Osteocyte (in vitro differentiated cells): ENCODE data around the gene SPON1. TPM values are rescaled to one million over a fixed set of nuclear protein-coding genes. Genes with fewer than 3 reads are reported as not detected.

Source experiments
- DNase-seq: peaks from one replicate; pipeline ENCODE4 v3.0.0; 2021; ENCODE audit warnings: mixed read lengths; ENCODE audit not compliant: unreplicated experiment; ENCODE audit errors: extremely low spot score
- H3K27ac Mint-ChIP-seq: one replicate; pipeline ENCODE4 v1.8.0; 2021; ENCODE audit warnings: mild to moderate bottlenecking, mixed read lengths; ENCODE audit not compliant: unreplicated experiment
- H3K27me3 Mint-ChIP-seq: one replicate; pipeline ENCODE4 v1.8.0; 2021; ENCODE audit warnings: mixed read lengths; ENCODE audit not compliant: unreplicated experiment
- H3K36me3 Mint-ChIP-seq: one replicate; pipeline ENCODE4 v1.8.0; 2021; ENCODE audit warnings: mixed read lengths; ENCODE audit not compliant: unreplicated experiment
- H3K4me1 Mint-ChIP-seq: one replicate; pipeline ENCODE4 v1.8.0; 2021; ENCODE audit warnings: mixed read lengths; ENCODE audit not compliant: unreplicated experiment
- H3K4me3 Mint-ChIP-seq: one replicate; pipeline ENCODE4 v1.8.0; 2021; ENCODE audit warnings: mild to moderate bottlenecking, moderate library complexity, mixed read lengths; ENCODE audit not compliant: unreplicated experiment
- H3K9me3 Mint-ChIP-seq: one replicate; pipeline ENCODE4 v1.8.0; 2021; ENCODE audit warnings: mixed read lengths; ENCODE audit not compliant: unreplicated experiment
- CTCF ChIP-seq: fragments of 200-600 bp; sonication (generic); IDR thresholded peaks from 2 replicates; pipeline ENCODE4 v1.5.0; 2021; ENCODE audit warnings: antibody characterized with exemption, mild to moderate bottlenecking, moderate library complexity
- total RNA-seq: library from RNA; stranded (reverse); gene quantifications from 2 replicates; pipeline ENCODE4 v1.2.1, GENCODE V29; 2021

Gene SPON1
- total RNA-seq, 1 donor from 2014 or later, result 0.05 TPM

DNA sequence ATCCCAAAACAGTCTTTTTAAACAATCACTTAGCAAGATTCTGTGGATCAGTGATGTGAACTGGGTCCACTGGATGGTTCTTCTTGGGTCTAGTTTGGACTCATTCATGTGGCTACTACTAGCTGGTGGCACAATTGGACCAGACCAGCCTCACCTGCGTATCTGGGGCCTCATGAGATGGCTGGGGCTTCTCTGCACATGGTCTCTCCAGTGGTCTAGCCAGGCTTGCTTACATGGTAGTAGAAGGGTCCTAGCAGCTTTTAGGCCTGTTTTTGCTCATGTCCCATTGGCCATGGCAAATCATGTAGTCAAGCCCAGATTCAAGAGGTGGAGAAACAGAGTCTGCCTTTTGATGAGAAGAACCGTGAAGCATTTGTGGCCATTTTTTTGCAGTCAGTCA is 302.4 kb downstream of the SPON1 start:
- peaks cover 4% of the 10 kb centered on the region for H3K9me3 Mint-ChIP-seq
- no peak overlapping the region for H3K27ac Mint-ChIP-seq
- H3K27me3 Mint-ChIP-seq, result no peaks in the 10 kb centered on the region
- DNase-seq, result no peak
- TF ChIP-seq CTCF, result no peak
- no peak overlapping the region for H3K4me3 Mint-ChIP-seq
- peaks cover 11% of the 10 kb centered on the region for H3K4me1 Mint-ChIP-seq
- peaks cover 25% of the 10 kb centered on the region for H3K36me3 Mint-ChIP-seq

- Mint-ChIP-seq H3K27ac (no peak overlapping the region), H3K36me3 (peaks cover 27% of the 10 kb centered on the region)
Observed at GRCh38 chr11:14266622-14267021, 304.1 kb downstream of the SPON1 start.

DNA sequence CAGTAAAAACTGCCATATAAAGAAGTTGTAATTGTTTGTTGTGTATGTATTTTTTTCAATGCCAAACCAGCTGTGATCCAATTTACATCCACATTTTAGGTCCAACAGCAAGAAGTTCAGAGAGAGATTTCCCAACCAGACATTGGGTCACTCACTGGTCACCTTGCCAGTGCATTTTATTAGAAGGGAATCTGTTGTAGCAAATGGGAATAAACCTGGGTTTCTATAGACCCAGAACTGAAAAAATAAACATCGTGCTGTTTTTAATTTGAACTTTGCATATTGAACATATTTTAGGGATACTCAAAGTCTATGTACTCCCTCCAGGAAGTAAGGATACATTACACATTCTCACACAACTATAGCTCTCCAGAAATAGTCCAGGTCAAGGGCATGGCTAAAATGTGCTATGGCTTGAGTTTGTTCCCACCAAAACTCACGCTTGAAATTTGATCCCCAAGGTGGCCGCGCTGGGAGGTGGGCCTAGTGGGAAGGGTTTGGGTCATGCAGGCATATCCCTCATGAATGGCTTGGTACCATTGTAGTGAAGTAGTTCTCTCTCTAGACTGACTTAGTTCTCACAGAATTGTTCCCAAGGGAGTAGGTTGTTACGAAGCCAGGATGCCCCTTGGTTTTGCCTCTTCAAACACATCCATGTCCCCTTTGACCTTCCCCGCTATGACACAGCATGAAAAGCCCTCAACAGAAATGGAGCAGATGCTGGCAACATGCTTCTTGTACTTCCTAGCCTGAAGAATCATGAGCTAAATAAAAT is 305.5 kb downstream of the SPON1 start:
- no peaks in the 10 kb centered on the region for H3K27me3 Mint-ChIP-seq
- peak overlapping the region; percentile 72 for H3K27ac Mint-ChIP-seq
- peaks cover 4% of the 10 kb centered on the region for H3K9me3 Mint-ChIP-seq
- TF ChIP-seq CTCF, result no peak
- peaks cover 29% of the 10 kb centered on the region for H3K36me3 Mint-ChIP-seq
- DNase-seq, result no peak
- no peak overlapping the region for H3K4me3 Mint-ChIP-seq
- peaks cover 9% of the 10 kb centered on the region for H3K4me1 Mint-ChIP-seq

More at GRCh38 chr11:14266622-14267021, 304.1 kb downstream of the SPON1 start:
- peaks cover 11% of the 10 kb centered on the region for H3K4me1 Mint-ChIP-seq
- H3K9me3 Mint-ChIP-seq, result peaks cover 4% of the 10 kb centered on the region
- H3K27me3 Mint-ChIP-seq, result no peaks in the 10 kb centered on the region
- H3K4me3 Mint-ChIP-seq, result no peak overlapping the region
- DNase-seq, result no peak
- TF ChIP-seq CTCF, result no peak

DNA sequence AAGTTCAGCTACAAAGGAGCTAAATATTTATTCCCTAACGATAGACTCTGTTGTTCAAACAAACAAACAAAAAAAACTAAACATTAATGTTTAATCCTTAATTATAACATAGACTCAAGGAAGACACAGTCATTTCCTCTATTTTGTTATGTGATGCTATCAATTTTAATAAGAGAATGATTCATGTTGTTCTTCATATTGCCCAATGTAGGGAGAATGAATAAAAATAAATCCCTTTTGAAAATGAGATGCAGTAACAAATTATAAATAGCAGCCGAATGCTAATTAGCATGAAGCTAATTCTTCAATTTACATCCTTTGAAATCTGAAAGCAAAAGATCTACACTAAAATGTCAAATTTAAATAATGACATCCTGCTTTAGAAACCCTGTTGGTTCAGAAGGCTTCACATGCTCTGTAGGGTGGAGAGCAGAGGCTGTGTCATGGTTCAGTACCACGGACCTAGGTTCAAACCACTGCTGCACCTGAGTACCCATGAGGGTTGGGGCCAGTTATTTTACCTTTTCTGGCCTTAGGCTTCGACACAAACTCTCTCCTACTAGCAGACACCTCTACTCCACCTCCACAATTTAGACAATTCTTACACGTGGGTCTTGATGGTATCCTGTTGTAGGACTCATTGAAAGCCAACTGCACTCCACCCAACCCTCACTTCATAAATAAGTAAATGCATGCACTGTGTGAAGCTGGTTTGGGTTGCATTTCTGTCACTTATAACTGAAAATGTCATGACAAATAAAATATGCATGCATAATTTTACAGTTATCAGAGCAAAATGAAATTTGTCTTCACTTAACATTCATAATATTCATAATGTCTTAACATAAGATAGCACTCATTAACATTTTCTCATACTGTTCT is 307.4 kb downstream of the SPON1 start:
- Mint-ChIP-seq H3K36me3 (peaks cover 34% of the 10 kb centered on the region), H3K9me3 (no peaks in the 10 kb centered on the region), H3K27me3 (no peaks in the 10 kb centered on the region)

More for the DNA sequence above, 307.4 kb downstream of the SPON1 start:
- no peak for TF ChIP-seq CTCF
- Mint-ChIP-seq H3K4me3 (no peak overlapping the region), H3K27ac (no peak overlapping the region), H3K4me1 (peaks cover 20% of the 10 kb centered on the region)
- DNase-seq, result no peak
